HepG2 (cell line): Measurements from ENCODE around the gene ADGRV1. TPM values are rescaled to one million over a fixed set of nuclear protein-coding genes. Genes with fewer than 3 reads are reported as not detected.

Experiments
- ATAC-seq: fragments of 200-7000 bp; cut with Tn5 transposase; 3 replicates; pipeline ENCODE4 v1.9.1; 2020; ENCODE audit warnings: mild to moderate bottlenecking, moderate library complexity
- BruUV-seq: library from RNA; stranded (reverse); fragments of 400-500 nt; replicated peaks from 2 replicates; lab custom pipeline; 2021; lab: Mats Ljungman, UMichigan
- CTCF ChIA-PET: fragments of 300-600 bp; formaldehyde crosslinking; extraction: SDS; loops from one replicate; lab custom pipeline; 2021; ENCODE audit warnings: low total read pairs, inconsistent platforms, low intra/inter-chr PET ratio; lab: Yijun Ruan, JAX
- POLR2A ChIA-PET: fragments of 350-600 bp; sonication (Branson Sonifier 250); formaldehyde crosslinking; loops from one replicate; lab custom pipeline; 2020; ENCODE audit warnings: antibody characterized with exemption, inconsistent platforms; lab: Yijun Ruan, JAX
- DNase-seq: peaks from one replicate; pipeline ENCODE4 v3.0.0-alpha.2; 2015; ENCODE audit warnings: low spot score
- FAIRE-seq: peaks from 3 replicates; lab custom pipeline; 2011; peaks lifted over from hg19 to GRCh38; lab: Jason Lieb, UNC
- H2AFZ ChIP-seq: one replicate; pipeline ENCODE4 v1.6.1; 2011; ENCODE audit warnings: low read length, inconsistent platforms
- H3K27ac ChIP-seq: fragments of 300-600 bp; 3 replicates; pipeline ENCODE4 v1.8.0; 2011; ENCODE audit warnings: mixed run types, mild to moderate bottlenecking, mixed read lengths, low read length, inconsistent platforms; ENCODE audit not compliant: insufficient read depth; ENCODE audit errors: extremely low read length
- H3K27me3 ChIP-seq, 2 experiments: fragments of 200-600 bp in 1 of 2; 2 replicates in 1 of 2; 3 replicates in 1 of 2; pipeline versions ENCODE4 v1.6.0 to v1.8.0; 2011; ENCODE audit warnings: low read length in 2 of 2, mild to moderate bottlenecking in 2 of 2, moderate library complexity in 2 of 2, inconsistent platforms in 1 of 2; ENCODE audit not compliant: insufficient read depth in 2 of 2, control insufficient read depth in 1 of 2
- H3K36me3 ChIP-seq, 2 experiments: fragments of 200-600 bp in 1 of 2; replicated peaks in 1 of 2; 2 replicates in 1 of 2; 3 replicates in 1 of 2; pipeline versions ENCODE4 v1.5.1 to v1.8.0; 2011; ENCODE audit warnings: low read length in 2 of 2, inconsistent platforms in 1 of 2; ENCODE audit not compliant: insufficient read depth in 2 of 2, control insufficient read depth in 1 of 2
- H3K4me1 ChIP-seq: 2 replicates; pipeline ENCODE4 v1.5.1; 2012; ENCODE audit warnings: low read length, inconsistent platforms; ENCODE audit not compliant: insufficient read depth
- H3K4me2 ChIP-seq: 2 replicates; pipeline ENCODE4 v1.6.0; 2011; ENCODE audit warnings: low read depth, low read length, inconsistent platforms
- H3K4me3 ChIP-seq, 3 experiments: fragments of 200-600 bp in 1 of 3; sonication (generic), shearing (Covaris generic) in 1 of 3; replicated peaks in 1 of 3; 2 replicates each; pipeline ENCODE4 v1.5.1; 2011 to 2016; ENCODE audit warnings: low read length in 3 of 3, inconsistent platforms in 2 of 3, low read depth in 2 of 3, mild to moderate bottlenecking in 2 of 3, control low read depth in 1 of 3, mixed read lengths in 1 of 3; ENCODE audit not compliant: insufficient read depth in 1 of 3
- H3K79me2 ChIP-seq: one replicate; pipeline ENCODE4 v1.6.1; 2011; ENCODE audit warnings: low read length, inconsistent platforms; ENCODE audit not compliant: insufficient read depth
- H3K9ac ChIP-seq: 2 replicates; pipeline ENCODE4 v1.6.0; 2011; ENCODE audit warnings: mild to moderate bottlenecking, low read depth, low read length, inconsistent platforms; ENCODE audit not compliant: insufficient read depth
- H3K9me3 ChIP-seq: 2 replicates; pipeline ENCODE4 v1.5.1; 2012; ENCODE audit warnings: mild to moderate bottlenecking, low read length
- H4K20me1 ChIP-seq: 2 replicates; pipeline ENCODE4 v1.6.0; 2011; ENCODE audit warnings: inconsistent platforms, mild to moderate bottlenecking, low read length, moderate library complexity; ENCODE audit not compliant: insufficient read depth
- DMTF1 ChIP-seq: sonication (generic); formaldehyde crosslinking; IDR thresholded peaks from 2 replicates; pipeline ENCODE4 v1.4.0; 2020; ENCODE audit warnings: mild to moderate bottlenecking, missing genetic modification reagents
- EEA1 ChIP-seq: sonication (generic); formaldehyde crosslinking; IDR thresholded peaks from 2 replicates; pipeline ENCODE4 v1.5.1; 2020; ENCODE audit warnings: mild to moderate bottlenecking, missing genetic modification reagents, borderline replicate concordance
- HDAC1 ChIP-seq: sonication (generic); formaldehyde crosslinking; IDR thresholded peaks from 2 replicates; pipeline ENCODE4 v1.5.1; 2020; ENCODE audit warnings: mild to moderate bottlenecking, missing genetic modification reagents
- HOXA5 ChIP-seq: sonication (generic); formaldehyde crosslinking; IDR thresholded peaks from 2 replicates; pipeline ENCODE4 v1.4.0; 2020; ENCODE audit warnings: missing genetic modification reagents
- HOXD1 ChIP-seq: sonication (generic); formaldehyde crosslinking; IDR thresholded peaks from 2 replicates; pipeline ENCODE4 v1.5.0; 2020; ENCODE audit warnings: missing genetic modification reagents
- MIER2 ChIP-seq: IDR thresholded peaks from 2 replicates; pipeline ENCODE4 v1.6.1; 2016; ENCODE audit warnings: missing biosample characterization, missing genetic modification reagents
- NFE2 ChIP-seq: sonication (generic); formaldehyde crosslinking; IDR thresholded peaks from 2 replicates; pipeline ENCODE4 v1.4.0; 2020; ENCODE audit warnings: missing genetic modification reagents
- RFX5 ChIP-seq: IDR thresholded peaks from 2 replicates; pipeline ENCODE4 v1.6.1; 2011; ENCODE audit warnings: low read depth, low read length, improper control_type of control experiment
- SALL2 ChIP-seq: sonication (generic); formaldehyde crosslinking; IDR thresholded peaks from 2 replicates; pipeline ENCODE4 v1.8.1; 2023; ENCODE audit warnings: mild to moderate bottlenecking, missing genetic modification reagents, inconsistent platforms
- SMC3 ChIP-seq: IDR thresholded peaks from 2 replicates; pipeline ENCODE4 v1.6.1; 2011; ENCODE audit warnings: low read length, improper control_type of control experiment
- TFE3 ChIP-seq: IDR thresholded peaks from 2 replicates; pipeline ENCODE4 v1.6.1; 2016
- TOPORS ChIP-seq: sonication (generic); formaldehyde crosslinking; IDR thresholded peaks from 2 replicates; pipeline ENCODE4 v1.8.0; 2023; ENCODE audit warnings: mild to moderate bottlenecking, missing genetic modification reagents
- ZNF101 ChIP-seq: sonication (generic); formaldehyde crosslinking; IDR thresholded peaks from 2 replicates; pipeline ENCODE4 v1.4.0; 2020; ENCODE audit warnings: mild to moderate bottlenecking, low read depth, missing genetic modification reagents, borderline replicate concordance
- ZNF17 ChIP-seq: sonication (generic); formaldehyde crosslinking; IDR thresholded peaks from 2 replicates; pipeline ENCODE4 v1.5.0; 2020; ENCODE audit warnings: mild to moderate bottlenecking, missing genetic modification reagents
- ZNF235 ChIP-seq: sonication (generic); formaldehyde crosslinking; IDR thresholded peaks from 2 replicates; pipeline ENCODE4 v1.8.1; 2023; ENCODE audit warnings: mild to moderate bottlenecking, missing genetic modification reagents, borderline replicate concordance
- ZNF747 ChIP-seq: sonication (generic); formaldehyde crosslinking; IDR thresholded peaks from 2 replicates; pipeline ENCODE4 v1.8.1; 2023; ENCODE audit warnings: missing genetic modification reagents, mild to moderate bottlenecking, borderline replicate concordance
- in situ Hi-C: cut with HindIII; loops from 2 replicates; pipeline ENCODE4 v1.10.0; 2017; ENCODE audit warnings: low pct_unique_long_range_greater_than_20kb; ENCODE audit not compliant: extremely low pct_ligation_motif_present
- intact Hi-C: fragments of 100-400 bp; cut with micrococcal nuclease; formaldehyde crosslinking; loops from one replicate; pipeline ENCODE4 v1.10.0; 2022; ENCODE audit not compliant: unreplicated experiment
- polyA plus RNA-seq, 8 experiments: library from polyadenylated mRNA; depleted of rRNA in 3 of 8; stranded (reverse) in 7 of 8; unstranded in 1 of 8; fragments of >200 nt; fragmentation: Illumina TruSeq in 4 of 8; extraction: Trizol in 4 of 8; gene quantifications; 2 replicates each; pipeline versions ENCODE4 v1.2.1 to v1.2.3, GENCODE V29; 2011 to 2016; ENCODE audit warnings: low read depth in 4 of 8, missing spikeins in 1 of 8, mixed read lengths in 1 of 8; ENCODE audit not compliant: insufficient read depth in 1 of 8
- total RNA-seq, 5 experiments: library from RNA; depleted of rRNA; stranded (reverse); fragments of >200 nt; fragmentation: Illumina TruSeq; extraction: Trizol; gene quantifications; 2 replicates each; pipeline ENCODE4 v1.2.3, GENCODE V29; 2016; ENCODE audit warnings: low read depth in 1 of 5
- TF ChIP-seq, protein P1 (sequence below): sonication (generic); formaldehyde crosslinking; IDR thresholded peaks from 2 replicates; pipeline ENCODE4 v1.5.0; 2020; ENCODE audit warnings: missing genetic modification reagents, mild to moderate bottlenecking, borderline replicate concordance
- TF ChIP-seq, protein P2 (sequence below): sonication (generic); formaldehyde crosslinking; IDR thresholded peaks from 2 replicates; pipeline ENCODE4 v1.4.0; 2020; ENCODE audit warnings: missing genetic modification reagents
- TF ChIP-seq, protein P3 (sequence below): sonication (generic); formaldehyde crosslinking; IDR thresholded peaks from 2 replicates; pipeline ENCODE4 v1.8.1; 2023; ENCODE audit warnings: mild to moderate bottlenecking, missing genetic modification reagents, borderline replicate concordance

Gene ADGRV1
- total and polyA plus RNA-seq, 2 of the 13 experiments (the other 11 are each of a cell fraction or from before 2014, with no cell fraction given) = 1.7 to 3.9 TPM

DNA sequence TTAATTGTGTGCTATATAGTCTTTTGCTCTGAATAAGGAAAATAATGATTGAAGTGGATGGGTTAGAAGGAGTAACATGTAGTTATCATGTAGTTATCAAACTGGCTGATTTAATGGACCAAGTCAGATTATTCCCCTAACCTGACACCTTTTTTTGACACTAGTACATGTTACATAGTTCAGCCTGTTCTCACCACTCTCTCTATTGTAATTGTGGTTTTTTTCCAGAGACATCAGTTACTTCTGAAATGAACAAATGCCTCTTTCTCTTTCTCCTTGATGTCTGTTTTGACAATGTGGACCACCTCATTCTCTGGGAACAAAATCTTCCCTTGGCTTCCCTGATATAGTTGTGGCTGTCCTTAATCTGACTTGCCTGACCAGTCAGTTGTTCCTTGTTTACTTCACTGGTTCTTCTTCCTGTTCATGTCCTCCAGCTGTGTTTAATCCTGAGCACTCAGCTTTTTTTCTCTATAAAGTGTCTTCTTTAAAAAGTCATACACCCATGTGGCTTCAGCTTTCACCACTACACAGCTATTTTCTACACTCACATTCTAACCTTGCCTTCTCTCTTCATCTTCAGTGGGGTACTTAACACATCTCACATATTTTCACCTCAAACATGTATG, 581.1 kb downstream of the ADGRV1 start:
- no peak overlapping the region for H3K9ac ChIP-seq
- intact Hi-C loops (no loop called here), in situ Hi-C loops (no loop called here)
- H3K27ac ChIP-seq = no peak overlapping the region
- CTCF ChIA-PET = no interaction called here
- BruUV-seq = no TSS peak
- no peak overlapping the region for H3K4me3 ChIP-seq
- DNase-seq (no peak), ATAC-seq (no peak), FAIRE-seq (no peak)
- H3K79me2 ChIP-seq = no peaks in the 10 kb centered on the region
- POLR2A ChIA-PET = no interaction called here
- no peaks in the 10 kb centered on the region for H4K20me1 ChIP-seq
- H3K36me3 ChIP-seq = no peaks in the 10 kb centered on the region
- peaks cover 0 to 4% of the 10 kb centered on the region in 2 experiments; a peak in 2 of 5 replicates for H3K27me3 ChIP-seq
- H3K4me1 ChIP-seq = no peaks in the 10 kb centered on the region
- H2AFZ ChIP-seq = no peak overlapping the region
- H3K4me2 ChIP-seq = no peak overlapping the region
- no peaks in the 10 kb centered on the region for H3K9me3 ChIP-seq
- TF ChIP-seq HDAC1 = no peak
- no peak for TF ChIP-seq TOPORS (CRISPR knock-in tag)
- no peak for TF ChIP-seq HOXD1 (CRISPR knock-in tag)
- TF ChIP-seq ZNF101 (CRISPR knock-in tag) = no peak
- no peak for TF ChIP-seq RFX5
- TF ChIP-seq ZNF747 (CRISPR knock-in tag) = no peak
- no peak for TF ChIP-seq ZNF235
- TF ChIP-seq SMC3 = no peak
- no peak for TF ChIP-seq EEA1 (CRISPR knock-in tag)
- TF ChIP-seq NFE2 (CRISPR knock-in tag) = no peak
- TF ChIP-seq, protein P1, sequence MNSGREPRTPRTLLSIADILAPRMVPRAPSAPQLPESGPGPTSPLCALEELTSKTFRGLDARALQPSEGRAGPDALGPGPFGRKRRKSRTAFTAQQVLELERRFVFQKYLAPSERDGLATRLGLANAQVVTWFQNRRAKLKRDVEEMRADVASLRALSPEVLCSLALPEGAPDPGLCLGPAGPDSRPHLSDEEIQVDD (CRISPR knock-in tag) = no peak
- TF ChIP-seq, protein P2, sequence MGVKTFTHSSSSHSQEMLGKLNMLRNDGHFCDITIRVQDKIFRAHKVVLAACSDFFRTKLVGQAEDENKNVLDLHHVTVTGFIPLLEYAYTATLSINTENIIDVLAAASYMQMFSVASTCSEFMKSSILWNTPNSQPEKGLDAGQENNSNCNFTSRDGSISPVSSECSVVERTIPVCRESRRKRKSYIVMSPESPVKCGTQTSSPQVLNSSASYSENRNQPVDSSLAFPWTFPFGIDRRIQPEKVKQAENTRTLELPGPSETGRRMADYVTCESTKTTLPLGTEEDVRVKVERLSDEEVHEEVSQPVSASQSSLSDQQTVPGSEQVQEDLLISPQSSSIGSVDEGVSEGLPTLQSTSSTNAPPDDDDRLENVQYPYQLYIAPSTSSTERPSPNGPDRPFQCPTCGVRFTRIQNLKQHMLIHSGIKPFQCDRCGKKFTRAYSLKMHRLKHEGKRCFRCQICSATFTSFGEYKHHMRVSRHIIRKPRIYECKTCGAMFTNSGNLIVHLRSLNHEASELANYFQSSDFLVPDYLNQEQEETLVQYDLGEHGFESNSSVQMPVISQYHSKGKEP = no peak
- no peak for TF ChIP-seq HOXA5 (CRISPR knock-in tag)
- no peak for TF ChIP-seq MIER2 (CRISPR knock-in tag)
- no peak for TF ChIP-seq ZNF17
- no peak for TF ChIP-seq DMTF1 (CRISPR knock-in tag)
- TF ChIP-seq TFE3 = no peak
- TF ChIP-seq, protein P3, sequence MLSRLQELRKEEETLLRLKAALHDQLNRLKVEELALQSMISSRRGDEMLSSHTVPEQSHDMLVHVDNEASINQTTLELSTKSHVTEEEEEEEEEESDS (CRISPR knock-in tag) = no peak
- TF ChIP-seq SALL2 (CRISPR knock-in tag) = no peak
